ACC112 (cell line): ENCODE measurements around the gene SLC2A13.
A peak's percentile ranks its signal among the peaks of the same experiment; 100 is the strongest.

Source experiments
- H2AFZ ChIP-seq: fragments of 200-600 bp; sonication (generic); one replicate; pipeline ENCODE4 v1.6.0; 2017; ENCODE audit warnings: antibody characterized with exemption, low read length; ENCODE audit not compliant: unreplicated experiment
- H3K27ac ChIP-seq: fragments of 200-600 bp; sonication (generic); 2 replicates; pipeline ENCODE4 v1.5.1; 2014; ENCODE audit warnings: low read depth, mild to moderate bottlenecking, antibody characterized with exemption, low read length, moderate library complexity
- H3K27me3 ChIP-seq: fragments of 200-600 bp; sonication (generic); 2 replicates; pipeline ENCODE4 v1.6.1; 2014; ENCODE audit warnings: mild to moderate bottlenecking, antibody characterized with exemption, low read length, moderate library complexity, mixed read lengths; ENCODE audit not compliant: insufficient read depth
- H3K36me3 ChIP-seq: fragments of 200-600 bp; sonication (generic); 2 replicates; pipeline ENCODE4 v1.6.1; 2016; ENCODE audit warnings: mild to moderate bottlenecking, antibody characterized with exemption, low read length, moderate library complexity, mixed read lengths; ENCODE audit not compliant: insufficient read depth
- H3K4me1 ChIP-seq: fragments of 200-600 bp; sonication (generic); one replicate; pipeline ENCODE4 v1.6.1; 2016; ENCODE audit warnings: low read length, mixed read lengths; ENCODE audit not compliant: insufficient read depth, unreplicated experiment, control insufficient read depth
- H3K4me3 ChIP-seq: fragments of 200-600 bp; sonication (generic); 2 replicates; pipeline ENCODE4 v1.5.1; 2014; ENCODE audit warnings: mild to moderate bottlenecking, low read depth, low read length
- H3K79me2 ChIP-seq: fragments of 200-600 bp; sonication (generic); one replicate; pipeline ENCODE4 v1.6.0; 2016; ENCODE audit warnings: low read length; ENCODE audit not compliant: control insufficient read depth, unreplicated experiment, insufficient read depth

Gene SLC2A13

GRCh38 chr12:40016980-40017379, 88.9 kb downstream of the SLC2A13 start:
- H2AFZ ChIP-seq, result peak overlapping the region; percentile 21
- H3K36me3 ChIP-seq, result no peaks in the 10 kb centered on the region
- H3K27me3 ChIP-seq, result no peaks in the 10 kb centered on the region
- H3K27ac ChIP-seq, result peak overlapping the region; percentile 68
- no peak overlapping the region for H3K4me3 ChIP-seq
- H3K79me2 ChIP-seq, result no peaks in the 10 kb centered on the region
- H3K4me1 ChIP-seq, result peaks cover 34% of the 10 kb centered on the region

GRCh38 chr12:40015881-40016280, 90.0 kb downstream of the SLC2A13 start:
- Histone ChIP-seq H3K4me1 (peaks cover 40% of the 10 kb centered on the region), H3K27ac (peak overlapping the region; percentile 68; the same call in 1 of the 2 replicates), H2AFZ (no peak overlapping the region), H3K4me3 (no peak overlapping the region), H3K36me3 (no peaks in the 10 kb centered on the region), H3K27me3 (no peaks in the 10 kb centered on the region), H3K79me2 (no peaks in the 10 kb centered on the region)

GRCh38 chr12:40015345-40015744, 90.5 kb downstream of the SLC2A13 start:
- no peaks in the 10 kb centered on the region for H3K36me3 ChIP-seq
- no peak overlapping the region for H3K27ac ChIP-seq
- no peak overlapping the region for H3K4me3 ChIP-seq
- H3K4me1 ChIP-seq, result peaks cover 40% of the 10 kb centered on the region
- H3K79me2 ChIP-seq, result no peaks in the 10 kb centered on the region
- no peak overlapping the region for H2AFZ ChIP-seq
- H3K27me3 ChIP-seq, result no peaks in the 10 kb centered on the region

- Histone ChIP-seq H3K4me1 (peaks cover 40% of the 10 kb centered on the region), H3K79me2 (no peaks in the 10 kb centered on the region), H2AFZ (no peak overlapping the region), H3K36me3 (no peaks in the 10 kb centered on the region), H3K27me3 (no peaks in the 10 kb centered on the region), H3K4me3 (no peak overlapping the region), H3K27ac (no peak overlapping the region)
Measured at GRCh38 chr12:40013847-40014246, 92.0 kb downstream of the SLC2A13 start.

- Histone ChIP-seq H3K4me1 (peaks cover 40% of the 10 kb centered on the region), H3K79me2 (no peaks in the 10 kb centered on the region), H3K4me3 (no peak overlapping the region), H2AFZ (no peak overlapping the region), H3K36me3 (no peaks in the 10 kb centered on the region), H3K27ac (no peak overlapping the region), H3K27me3 (no peaks in the 10 kb centered on the region)
Measured at GRCh38 chr12:40013292-40013691, 92.6 kb downstream of the SLC2A13 start.

GRCh38 chr12:40012711-40013110, 93.2 kb downstream of the SLC2A13 start:
- peak overlapping the region; percentile 11 for H2AFZ ChIP-seq
- peaks cover 40% of the 10 kb centered on the region for H3K4me1 ChIP-seq
- H3K36me3 ChIP-seq, result no peaks in the 10 kb centered on the region
- H3K27ac ChIP-seq, result no peak overlapping the region
- H3K79me2 ChIP-seq, result no peaks in the 10 kb centered on the region
- no peak overlapping the region for H3K4me3 ChIP-seq
- no peaks in the 10 kb centered on the region for H3K27me3 ChIP-seq

GRCh38 chr12:40011775-40012129, 94.1 kb downstream of the SLC2A13 start:
- Histone ChIP-seq H3K27me3 (no peaks in the 10 kb centered on the region), H3K79me2 (no peaks in the 10 kb centered on the region), H3K4me1 (peaks cover 31% of the 10 kb centered on the region), H3K36me3 (no peaks in the 10 kb centered on the region), H3K27ac (no peak overlapping the region), H2AFZ (peak overlapping the region; percentile 35), H3K4me3 (peak overlapping the region; percentile 62)

- Histone ChIP-seq H3K4me1 (peaks cover 25% of the 10 kb centered on the region), H3K4me3 (peak overlapping the region; percentile 62), H3K27ac (no peak overlapping the region), H2AFZ (peak overlapping the region; percentile 35), H3K79me2 (no peaks in the 10 kb centered on the region), H3K36me3 (no peaks in the 10 kb centered on the region), H3K27me3 (no peaks in the 10 kb centered on the region)
Measured at GRCh38 chr12:40010899-40011774, 94.7 kb downstream of the SLC2A13 start.

- Histone ChIP-seq H3K4me1 (no peaks in the 10 kb centered on the region), H3K79me2 (no peaks in the 10 kb centered on the region), H3K36me3 (0 out of 2 replicates have a peak, but pooled peaks cover 4% of the 10 kb centered on the region), H3K4me3 (no peak overlapping the region), H3K27ac (no peak overlapping the region), H3K27me3 (no peaks in the 10 kb centered on the region), H2AFZ (no peak overlapping the region)
Measured at GRCh38 chr12:40002178-40003169, 103.4 kb downstream of the SLC2A13 start.

GRCh38 chr12:40001406-40001805, 104.5 kb downstream of the SLC2A13 start:
- Histone ChIP-seq H3K4me1 (no peaks in the 10 kb centered on the region), H3K27me3 (no peaks in the 10 kb centered on the region), H3K79me2 (no peaks in the 10 kb centered on the region), H2AFZ (no peak overlapping the region), H3K4me3 (no peak overlapping the region), H3K27ac (no peak overlapping the region), H3K36me3 (0 out of 2 replicates have a peak, but pooled peaks cover 4% of the 10 kb centered on the region)
